Karpas-422 (cell line): ENCODE results near the gene FCRLB. TPM values are rescaled to one million over a fixed set of nuclear protein-coding genes. Genes with fewer than 3 reads are reported as not detected.
A peak's percentile ranks its signal among the peaks of the same experiment; 100 is the strongest.

Source experiments
- DNase-seq: peaks from one replicate; pipeline ENCODE4 v3.0.0-alpha.2; 2015
- H2AFZ ChIP-seq: fragments of 200-600 bp; sonication (generic); 2 replicates; pipeline ENCODE4 v1.6.1; 2014; ENCODE audit warnings: antibody characterized with exemption, low read length, mixed read lengths
- H3K27ac ChIP-seq: fragments of 200-600 bp; sonication (generic); 2 replicates; pipeline ENCODE4 v1.5.1; 2014; ENCODE audit warnings: mild to moderate bottlenecking, low read length, moderate library complexity
- H3K27me3 ChIP-seq: fragments of 200-600 bp; sonication (generic); 2 replicates; pipeline ENCODE4 v1.6.1; 2014; ENCODE audit warnings: low read length, mixed read lengths
- H3K36me3 ChIP-seq: fragments of 200-600 bp; sonication (generic); 2 replicates; pipeline ENCODE4 v1.6.1; 2014; ENCODE audit warnings: low read length, mixed read lengths; ENCODE audit not compliant: insufficient read depth
- H3K4me1 ChIP-seq: fragments of 200-600 bp; sonication (generic); 2 replicates; pipeline ENCODE4 v1.6.1; 2014; ENCODE audit warnings: mild to moderate bottlenecking, low read length, mixed read lengths
- H3K4me2 ChIP-seq: fragments of 200-600 bp; sonication (generic); 2 replicates; pipeline ENCODE4 v1.6.1; 2014; ENCODE audit warnings: low read length, low read depth, mild to moderate bottlenecking; ENCODE audit not compliant: poor library complexity, severe bottlenecking
- H3K4me3 ChIP-seq: fragments of 200-600 bp; sonication (generic); 2 replicates; pipeline ENCODE4 v1.5.1; 2014; ENCODE audit warnings: mild to moderate bottlenecking, antibody characterized with exemption, low read length, mixed read lengths
- H3K79me2 ChIP-seq: fragments of 200-600 bp; sonication (generic); 2 replicates; pipeline ENCODE4 v1.6.1; 2014; ENCODE audit warnings: mild to moderate bottlenecking, low read length, mixed read lengths
- H3K9ac ChIP-seq: fragments of 200-600 bp; sonication (generic); 2 replicates; pipeline ENCODE4 v1.6.0; 2014; ENCODE audit warnings: low read length
- H3K9me2 ChIP-seq: fragments of 200-600 bp; sonication (generic), shearing (Covaris generic); replicated peaks from 2 replicates; pipeline ENCODE4 v1.6.0; 2014; ENCODE audit warnings: mild to moderate bottlenecking, low read length, moderate library complexity; ENCODE audit not compliant: insufficient read depth
- H3K9me3 ChIP-seq: fragments of 300-700, 200-600 bp; sonication (generic); 2 replicates; pipeline ENCODE4 v1.6.1; 2014; ENCODE audit warnings: low read length, mixed read lengths
- H4K20me1 ChIP-seq: fragments of 200-600 bp; sonication (generic); 2 replicates; pipeline ENCODE4 v1.6.1; 2014; ENCODE audit warnings: mild to moderate bottlenecking, antibody characterized with exemption, low read length, low read depth; ENCODE audit not compliant: insufficient read depth
- total RNA-seq: library from RNA; depleted of rRNA; stranded (reverse); fragments of >200 nt; shearing (Covaris generic); gene quantifications from 2 replicates; pipeline ENCODE4 v1.2.3, GENCODE V29; 2014; ENCODE audit warnings: low replicate concordance

Gene FCRLB
- total RNA-seq, 1 experiment from 2014 or later, result 937 TPM

- Histone ChIP-seq H3K4me2 (no peak overlapping the region), H3K4me3 (no peak overlapping the region), H2AFZ (no peak overlapping the region), H3K27me3 (no peaks in the 10 kb centered on the region), H3K9me2 (no peaks in the 10 kb centered on the region), H3K9ac (no peak overlapping the region), H3K4me1 (peaks cover 32% of the 10 kb centered on the region), H4K20me1 (peaks cover 32% of the 10 kb centered on the region), H3K36me3 (peaks cover 22% of the 10 kb centered on the region), H3K79me2 (no peaks in the 10 kb centered on the region), H3K9me3 (no peaks in the 10 kb centered on the region), H3K27ac (no peak overlapping the region)
- DNase-seq, result peak; percentile 69
These were observed 8.8 kb downstream of the FCRLB start for GRCh38 chr1:161730050-161730564.

- no peak overlapping the region for H3K9ac ChIP-seq
- no peaks in the 10 kb centered on the region for H3K9me3 ChIP-seq
- H3K9me2 ChIP-seq, result no peaks in the 10 kb centered on the region
- no peak overlapping the region for H3K27ac ChIP-seq
- H3K4me3 ChIP-seq, result no peak overlapping the region
- H3K27me3 ChIP-seq, result no peaks in the 10 kb centered on the region
- H3K79me2 ChIP-seq, result no peaks in the 10 kb centered on the region
- H2AFZ ChIP-seq, result no peak overlapping the region
- DNase-seq, result peak; percentile 56
- H3K4me2 ChIP-seq, result no peak overlapping the region
- H3K4me1 ChIP-seq, result peaks cover 27% of the 10 kb centered on the region
- H3K36me3 ChIP-seq, result peaks cover 12% of the 10 kb centered on the region
- H4K20me1 ChIP-seq, result peaks cover 23% of the 10 kb centered on the region
These were observed 9.9 kb downstream of the FCRLB start for GRCh38 chr1:161731241-161731640.

DNA sequence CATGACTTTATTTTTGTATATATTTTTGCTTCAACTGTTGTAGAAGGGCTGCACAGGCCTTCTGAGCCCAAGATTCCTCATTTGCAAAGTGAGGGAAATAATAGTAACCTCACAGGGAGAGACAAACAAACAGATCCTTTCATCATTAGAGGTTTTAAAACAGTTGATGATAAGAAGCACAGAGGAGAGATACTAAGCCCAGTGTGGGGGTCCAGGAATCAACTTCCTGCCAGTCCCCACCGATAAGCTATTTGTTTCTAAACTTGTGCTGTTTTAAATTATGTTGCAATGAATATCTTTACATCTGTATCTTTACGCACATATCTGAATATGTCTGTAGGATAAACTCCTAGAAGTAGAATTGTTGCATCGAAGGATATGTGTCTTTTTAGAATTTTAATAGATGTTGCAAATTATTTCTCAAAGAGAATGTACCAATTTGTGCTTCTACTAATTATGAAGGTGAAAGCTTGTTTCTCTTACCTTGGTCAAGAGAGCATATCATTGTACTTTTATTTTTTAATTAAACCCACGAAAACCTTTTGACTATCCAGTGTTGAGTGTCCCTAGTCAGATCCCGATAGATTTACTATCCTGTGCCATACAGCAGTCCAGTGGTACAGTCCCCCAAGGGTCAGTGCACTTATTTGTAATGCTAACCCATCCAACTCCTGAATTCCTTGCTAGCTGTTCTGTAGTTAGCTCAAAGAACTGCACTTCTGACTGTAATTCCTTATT lies 10.8 kb downstream of the FCRLB start:
- Histone ChIP-seq H3K9ac (no peak overlapping the region), H3K9me3 (no peaks in the 10 kb centered on the region), H3K9me2 (no peaks in the 10 kb centered on the region), H3K4me1 (peaks cover 29% of the 10 kb centered on the region), H3K27ac (no peak overlapping the region), H3K27me3 (no peaks in the 10 kb centered on the region), H4K20me1 (peaks cover 17% of the 10 kb centered on the region), H2AFZ (no peak overlapping the region), H3K36me3 (peaks cover 8% of the 10 kb centered on the region), H3K4me3 (no peak overlapping the region), H3K79me2 (no peaks in the 10 kb centered on the region), H3K4me2 (no peak overlapping the region)
- DNase-seq, result peak; percentile 47

DNA sequence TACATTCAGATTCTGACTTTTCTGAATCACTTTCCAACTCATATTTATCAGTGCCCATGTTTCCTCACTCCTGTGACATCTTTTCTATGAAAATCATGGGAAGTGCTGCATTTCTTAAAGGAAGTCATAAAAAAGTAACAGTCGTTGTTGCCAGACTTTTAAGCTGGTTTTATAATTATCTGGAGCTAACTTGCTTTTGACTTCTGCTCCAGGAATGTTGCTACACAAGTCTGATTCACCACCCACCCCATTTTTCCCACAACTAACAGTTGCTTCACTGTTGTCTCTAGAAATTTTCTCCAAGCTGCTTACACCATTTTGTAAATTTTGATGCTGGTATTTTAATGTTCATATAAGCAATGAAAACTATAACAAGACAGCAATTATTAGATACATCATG lies 12.2 kb downstream of the FCRLB start:
- Histone ChIP-seq H3K4me2 (no peak overlapping the region), H3K9me3 (no peaks in the 10 kb centered on the region), H3K27ac (no peak overlapping the region), H3K4me3 (no peak overlapping the region), H3K27me3 (no peaks in the 10 kb centered on the region), H3K9me2 (no peaks in the 10 kb centered on the region), H3K36me3 (no peaks in the 10 kb centered on the region), H2AFZ (no peak overlapping the region), H3K9ac (no peak overlapping the region), H3K79me2 (no peaks in the 10 kb centered on the region), H4K20me1 (peaks cover 6% of the 10 kb centered on the region; the same call in 1 of the 2 replicates), H3K4me1 (peaks cover 32% of the 10 kb centered on the region)
- peak; percentile 47 for DNase-seq

DNA sequence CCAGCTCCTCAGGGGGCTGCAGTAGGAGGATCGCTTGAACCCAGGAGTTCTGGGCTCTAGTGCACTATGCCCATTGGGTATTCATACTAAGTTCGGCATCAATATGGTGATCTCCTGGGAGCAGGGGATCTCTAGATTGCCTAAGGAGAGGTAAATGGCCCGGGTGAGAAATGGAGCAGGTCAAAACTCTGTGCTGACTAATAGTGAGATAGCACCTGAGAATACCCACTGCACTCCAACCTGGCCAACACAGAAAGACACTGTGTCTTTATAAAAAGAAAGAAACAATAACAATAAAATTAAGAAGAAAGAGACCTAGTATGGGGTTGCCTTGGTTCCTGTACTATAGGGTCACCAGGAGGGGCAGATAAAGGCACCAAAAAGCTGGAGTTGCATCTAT lies 14.5 kb downstream of the FCRLB start:
- Histone ChIP-seq H3K9me3 (no peaks in the 10 kb centered on the region), H3K9me2 (no peaks in the 10 kb centered on the region), H3K27me3 (no peaks in the 10 kb centered on the region), H3K9ac (no peak overlapping the region), H3K79me2 (no peaks in the 10 kb centered on the region), H3K36me3 (no peaks in the 10 kb centered on the region), H4K20me1 (no peaks in the 10 kb centered on the region; the same call in 1 of the 2 replicates), H3K4me3 (no peak overlapping the region), H3K4me1 (peaks cover 53% of the 10 kb centered on the region), H3K4me2 (no peak overlapping the region), H2AFZ (no peak overlapping the region), H3K27ac (no peak overlapping the region)
- no peak for DNase-seq

DNA sequence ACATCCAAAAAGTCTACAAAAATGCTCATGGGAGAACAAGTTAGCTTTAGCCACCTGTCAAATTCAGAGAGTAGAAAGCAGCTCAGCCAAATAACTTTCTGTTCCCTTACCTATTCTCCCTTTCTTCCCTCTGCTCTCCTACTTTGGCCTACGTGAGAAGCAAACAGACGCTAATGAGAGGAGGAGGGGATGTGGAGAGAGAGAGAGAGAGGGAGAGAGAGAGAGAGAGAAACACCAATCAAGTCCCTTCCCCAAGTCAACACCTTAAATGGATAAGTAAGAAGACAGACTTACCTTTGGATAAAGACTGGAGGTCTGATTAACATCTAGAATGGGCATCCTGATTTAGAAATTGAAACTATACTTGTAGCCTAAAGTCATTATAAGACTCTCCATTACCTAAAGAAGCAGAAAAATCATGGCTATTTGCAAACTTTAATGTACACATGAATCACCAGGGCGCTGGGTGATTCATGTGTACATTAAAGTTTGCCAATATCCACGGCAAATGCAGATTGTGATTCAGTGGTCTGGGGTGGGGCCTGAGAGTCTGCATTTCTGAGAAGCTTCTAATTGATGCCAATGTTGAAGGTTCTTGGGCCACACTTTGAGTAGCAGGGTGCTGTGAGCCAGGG lies 15.1 kb downstream of the FCRLB start:
- Histone ChIP-seq H3K36me3 (no peaks in the 10 kb centered on the region), H3K4me1 (peaks cover 59% of the 10 kb centered on the region), H4K20me1 (no peaks in the 10 kb centered on the region), H3K27me3 (no peaks in the 10 kb centered on the region), H3K4me2 (peak overlapping the region; percentile 11), H3K27ac (no peak overlapping the region), H3K9me2 (no peaks in the 10 kb centered on the region), H2AFZ (no peak overlapping the region), H3K9ac (no peak overlapping the region), H3K9me3 (no peaks in the 10 kb centered on the region), H3K4me3 (no peak overlapping the region), H3K79me2 (no peaks in the 10 kb centered on the region)
- DNase-seq, result no peak

GRCh38 chr1:161737625-161738024 lies 16.3 kb downstream of the FCRLB start:
- no peaks in the 10 kb centered on the region for H3K27me3 ChIP-seq
- H2AFZ ChIP-seq, result 0 out of 2 replicates have a peak overlapping the region, but pooled peaks have one; percentile 4
- no peak overlapping the region for H3K4me3 ChIP-seq
- no peaks in the 10 kb centered on the region for H3K9me3 ChIP-seq
- H3K36me3 ChIP-seq, result no peaks in the 10 kb centered on the region
- H4K20me1 ChIP-seq, result no peaks in the 10 kb centered on the region
- no peak overlapping the region for H3K27ac ChIP-seq
- H3K4me1 ChIP-seq, result peaks cover 62% of the 10 kb centered on the region
- H3K9me2 ChIP-seq, result no peaks in the 10 kb centered on the region
- no peaks in the 10 kb centered on the region for H3K79me2 ChIP-seq
- DNase-seq, result peak; percentile 54
- peak overlapping the region; percentile 9 for H3K4me2 ChIP-seq
- no peak overlapping the region; the same call in 1 of the 2 replicates for H3K9ac ChIP-seq

GRCh38 chr1:161738627-161739287 lies 17.4 kb downstream of the FCRLB start:
- H4K20me1 ChIP-seq, result no peaks in the 10 kb centered on the region
- peak overlapping the region; percentile 9 for H3K4me2 ChIP-seq
- H3K27ac ChIP-seq, result no peak overlapping the region
- H3K79me2 ChIP-seq, result no peaks in the 10 kb centered on the region
- H3K9me3 ChIP-seq, result no peaks in the 10 kb centered on the region
- peak; percentile 97 for DNase-seq
- H3K27me3 ChIP-seq, result no peaks in the 10 kb centered on the region
- H3K4me1 ChIP-seq, result peaks cover 62% of the 10 kb centered on the region
- H3K9me2 ChIP-seq, result no peaks in the 10 kb centered on the region
- H3K36me3 ChIP-seq, result no peaks in the 10 kb centered on the region
- H3K9ac ChIP-seq, result no peak overlapping the region; the same call in 1 of the 2 replicates
- H3K4me3 ChIP-seq, result no peak overlapping the region
- H2AFZ ChIP-seq, result no peak overlapping the region
